OCI-LY3 (cell line): ENCODE measurements around the gene NDUFAF3.

ENCODE experiments used
- CTCF ChIP-seq: fragments of 200-600, 300-600 bp; sonication (generic); IDR thresholded peaks from 2 replicates; pipeline ENCODE4 v1.5.1; 2014; ENCODE audit warnings: antibody characterized with exemption, low read length, low read depth
- EZH2phosphoT487 ChIP-seq: fragments of 200-600 bp; shearing (Covaris generic); IDR thresholded peaks from 2 replicates; pipeline ENCODE4 v1.6.1; 2018; ENCODE audit warnings: antibody characterized with exemption, mixed run types, low read depth

- TF ChIP-seq CTCF, result no peak
- TF ChIP-seq EZH2phosphoT487, result no peak
These were observed 3.3 kb downstream of the NDUFAF3 start for GRCh38 chr3:49025005-49025792.
